ENCODE measurements around the gene ZFP92. TPM values are rescaled to one million over a fixed set of nuclear protein-coding genes. Genes with fewer than 3 reads are reported as not detected.

ZFP92 gene
- total RNA-seq, 1 donor from 2014 or later, result 0.27 TPM

- Histone ChIP-seq H3K9ac (ENCODE audit: low read length) (no peak overlapping the region), H2AFZ (ENCODE audit: low read depth, low read length) (no peak overlapping the region), H3K4me1 (ENCODE audit: insufficient read depth, low read length) (no peaks in the 10 kb centered on the region), H3K4me3 (ENCODE audit: insufficient read depth, low read depth, low read length) (no peak overlapping the region), H3K9me3 (ENCODE audit: insufficient read depth, low read depth, low read length) (no peaks in the 10 kb centered on the region), H3K27ac (ENCODE audit: low read depth, low read length) (no peak overlapping the region), H4K20me1 (ENCODE audit: insufficient read depth, low read length) (no peaks in the 10 kb centered on the region), H3K79me2 (ENCODE audit: insufficient read depth, low read length) (no peaks in the 10 kb centered on the region), H3K27me3 (ENCODE audit: insufficient read depth, low read length) (no peaks in the 10 kb centered on the region), H3K36me3 (ENCODE audit: insufficient read depth, low read length) (no peaks in the 10 kb centered on the region), H3K4me2 (ENCODE audit: low read length) (no peak overlapping the region)
- Mint-ChIP-seq H3K4me3 (ENCODE audit: unreplicated experiment) (no peak overlapping the region), H3K27ac (ENCODE audit: unreplicated experiment) (no peak overlapping the region), H3K36me3 (ENCODE audit: low read depth, unreplicated experiment) (no peaks in the 10 kb centered on the region), H3K9me3 (ENCODE audit: unreplicated experiment) (no peaks in the 10 kb centered on the region), H3K27me3 (ENCODE audit: low read depth, unreplicated experiment) (peaks cover 8% of the 10 kb centered on the region), H3K4me1 (ENCODE audit: low read depth, unreplicated experiment) (no peaks in the 10 kb centered on the region)
- no peak for TF ChIP-seq CTCF (IDR thresholded peaks at IDR 0.05; ENCODE audit: insufficient read depth, low read depth, low read length)
- no peak for TF ChIP-seq EZH2 (IDR thresholded peaks at IDR 0.05; ENCODE audit: insufficient read depth, low read length)
- DNase-seq (ENCODE audit: low read depth) (no peak), FAIRE-seq (no peak)
These were observed 30.7 kb downstream of the ZFP92 start for GRCh38 chrX:153441981-153442380.

GRCh38 chrX:153442463-153442862 is 31.2 kb downstream of the ZFP92 start:
- DNase-seq (ENCODE audit: low read depth) (no peak), FAIRE-seq (no peak)
- Histone ChIP-seq H3K27ac (ENCODE audit: low read depth, low read length) (no peak overlapping the region), H3K4me3 (ENCODE audit: insufficient read depth, low read depth, low read length) (no peak overlapping the region), H3K4me2 (ENCODE audit: low read length) (no peak overlapping the region), H3K27me3 (ENCODE audit: insufficient read depth, low read length) (no peaks in the 10 kb centered on the region), H3K9me3 (ENCODE audit: insufficient read depth, low read depth, low read length) (no peaks in the 10 kb centered on the region), H3K79me2 (ENCODE audit: insufficient read depth, low read length) (no peaks in the 10 kb centered on the region), H2AFZ (ENCODE audit: low read depth, low read length) (no peak overlapping the region), H3K9ac (ENCODE audit: low read length) (no peak overlapping the region), H3K4me1 (ENCODE audit: insufficient read depth, low read length) (no peaks in the 10 kb centered on the region), H4K20me1 (ENCODE audit: insufficient read depth, low read length) (no peaks in the 10 kb centered on the region), H3K36me3 (ENCODE audit: insufficient read depth, low read length) (no peaks in the 10 kb centered on the region)
- H3K36me3 Mint-ChIP-seq (ENCODE audit: low read depth, unreplicated experiment), result no peaks in the 10 kb centered on the region
- TF ChIP-seq CTCF (IDR thresholded peaks at IDR 0.05; ENCODE audit: insufficient read depth, low read depth, low read length) (no peak), EZH2 (IDR thresholded peaks at IDR 0.05; ENCODE audit: insufficient read depth, low read length) (no peak)
- H3K27me3 Mint-ChIP-seq (ENCODE audit: low read depth, unreplicated experiment), result peaks cover 5% of the 10 kb centered on the region
- H3K9me3 Mint-ChIP-seq (ENCODE audit: unreplicated experiment), result no peaks in the 10 kb centered on the region
- no peaks in the 10 kb centered on the region for H3K4me1 Mint-ChIP-seq (ENCODE audit: low read depth, unreplicated experiment)
- no peak overlapping the region for H3K27ac Mint-ChIP-seq (ENCODE audit: unreplicated experiment)
- no peak overlapping the region for H3K4me3 Mint-ChIP-seq (ENCODE audit: unreplicated experiment)

GRCh38 chrX:153443476-153444332 is 32.4 kb downstream of the ZFP92 start:
- no peaks in the 10 kb centered on the region for H3K9me3 ChIP-seq (ENCODE audit: insufficient read depth, low read depth, low read length)
- Mint-ChIP-seq H3K27ac (ENCODE audit: unreplicated experiment) (no peak overlapping the region), H3K9me3 (ENCODE audit: unreplicated experiment) (no peaks in the 10 kb centered on the region), H3K4me3 (ENCODE audit: unreplicated experiment) (no peak overlapping the region), H3K27me3 (ENCODE audit: low read depth, unreplicated experiment) (peaks cover 5% of the 10 kb centered on the region), H3K36me3 (ENCODE audit: low read depth, unreplicated experiment) (no peaks in the 10 kb centered on the region), H3K4me1 (ENCODE audit: low read depth, unreplicated experiment) (no peaks in the 10 kb centered on the region)
- no peak overlapping the region for H2AFZ ChIP-seq (ENCODE audit: low read depth, low read length)
- no peak for TF ChIP-seq CTCF (IDR thresholded peaks at IDR 0.05; ENCODE audit: insufficient read depth, low read depth, low read length)
- H3K4me2 ChIP-seq (ENCODE audit: low read length), result no peak overlapping the region
- no peaks in the 10 kb centered on the region for H3K36me3 ChIP-seq (ENCODE audit: insufficient read depth, low read length)
- H4K20me1 ChIP-seq (ENCODE audit: insufficient read depth, low read length), result no peaks in the 10 kb centered on the region
- no peak for FAIRE-seq
- H3K4me1 ChIP-seq (ENCODE audit: insufficient read depth, low read length), result no peaks in the 10 kb centered on the region
- H3K27ac ChIP-seq (ENCODE audit: low read depth, low read length), result no peak overlapping the region
- no peak overlapping the region for H3K9ac ChIP-seq (ENCODE audit: low read length)
- H3K79me2 ChIP-seq (ENCODE audit: insufficient read depth, low read length), result no peaks in the 10 kb centered on the region
- no peak for DNase-seq (ENCODE audit: low read depth)
- H3K27me3 ChIP-seq (ENCODE audit: insufficient read depth, low read length), result no peaks in the 10 kb centered on the region
- H3K4me3 ChIP-seq (ENCODE audit: insufficient read depth, low read depth, low read length), result no peak overlapping the region

Data from astrocyte (in vitro differentiated cells and primary cell).